Measurements from ENCODE around the gene KDM4C. TPM values are rescaled to one million over a fixed set of nuclear protein-coding genes. Genes with fewer than 3 reads are reported as not detected.

Gene KDM4C
- total RNA-seq, 2 donors from 2014 or later: 12.8 to 31.5 TPM

DNA sequence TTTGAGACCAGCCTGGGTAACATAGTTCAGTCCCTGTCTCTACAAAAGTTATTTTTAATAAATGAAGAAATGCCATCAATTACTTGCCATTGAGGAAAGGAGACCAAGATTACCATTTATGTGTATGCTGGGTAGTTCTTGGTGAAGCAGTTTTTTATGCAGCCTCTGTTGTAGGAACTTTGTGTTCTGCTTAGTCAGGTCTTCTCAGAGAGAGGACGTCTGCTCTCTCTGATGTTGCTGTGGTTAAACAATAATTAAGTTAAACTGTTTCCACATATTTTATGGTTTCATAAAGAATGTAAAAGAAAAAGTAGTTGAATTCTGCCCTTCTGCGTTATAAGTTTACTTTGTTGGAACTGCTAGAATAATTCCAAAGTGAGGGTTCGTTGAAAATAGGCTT is 210.5 kb downstream of the KDM4C start:
- no peaks in the 10 kb centered on the region for H3K9me3 Mint-ChIP-seq
- 90% methylated on average over 2 of the region's 3 CpGs; no CpG with 5 or more reads in 1 of the 2 experiments for WGBS, 2 experiments (ENCODE audit: insufficient coverage in 1 of 2, insufficient read length in 1 of 2)
- no peak overlapping the region for H3K4me3 Mint-ChIP-seq

DNA sequence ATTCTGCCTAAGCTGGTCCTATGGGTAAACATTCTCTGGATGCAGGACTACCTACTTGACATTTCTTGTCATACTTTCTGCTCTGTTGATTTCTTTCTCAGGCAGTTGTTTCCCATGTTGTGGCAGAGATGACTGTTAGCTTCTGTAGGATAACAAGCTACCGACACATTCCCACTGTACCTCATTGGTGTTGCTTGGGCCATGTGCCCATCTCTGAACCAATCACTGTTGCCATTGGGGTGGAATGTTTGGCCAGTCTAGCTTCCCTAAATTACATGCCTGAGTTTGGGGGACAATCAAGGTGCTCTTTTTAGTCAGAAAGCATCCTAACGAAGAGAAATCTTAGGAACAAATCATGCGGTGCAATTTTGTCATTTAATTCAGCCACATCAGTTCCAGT is 212.0 kb downstream of the KDM4C start:
- Histone ChIP-seq H3K36me3 (ENCODE audit: control insufficient read depth, insufficient read depth, low read length) (no peaks in the 10 kb centered on the region), H3K9ac (ENCODE audit: extremely low read depth, low read length, poor library complexity, severe bottlenecking) (no peak overlapping the region), H3K27ac (ENCODE audit: low read depth, low read length) (no peak overlapping the region), H3K9me3 (ENCODE audit: control insufficient read depth, low read length) (no peaks in the 10 kb centered on the region), H3K4me1 (ENCODE audit: control insufficient read depth, insufficient read depth, low read length) (no peaks in the 10 kb centered on the region), H3K4me3 (ENCODE audit: low read length) (no peak overlapping the region), H3K27me3 (ENCODE audit: control insufficient read depth, insufficient read depth, low read length, poor library complexity, severe bottlenecking) (no peaks in the 10 kb centered on the region)
- no peaks in the 10 kb centered on the region for H3K36me3 Mint-ChIP-seq (ENCODE audit: low read depth)
- H3K4me3 Mint-ChIP-seq: no peak overlapping the region
- no peak for DNase-seq
- 97% methylated on average over 3 of the region's 3 CpGs; no CpG with 5 or more reads in 1 of the 2 experiments for WGBS, 2 experiments (ENCODE audit: insufficient coverage in 1 of 2, insufficient read length in 1 of 2)
- H3K27ac Mint-ChIP-seq: no peak overlapping the region
- TF ChIP-seq, protein P1, sequence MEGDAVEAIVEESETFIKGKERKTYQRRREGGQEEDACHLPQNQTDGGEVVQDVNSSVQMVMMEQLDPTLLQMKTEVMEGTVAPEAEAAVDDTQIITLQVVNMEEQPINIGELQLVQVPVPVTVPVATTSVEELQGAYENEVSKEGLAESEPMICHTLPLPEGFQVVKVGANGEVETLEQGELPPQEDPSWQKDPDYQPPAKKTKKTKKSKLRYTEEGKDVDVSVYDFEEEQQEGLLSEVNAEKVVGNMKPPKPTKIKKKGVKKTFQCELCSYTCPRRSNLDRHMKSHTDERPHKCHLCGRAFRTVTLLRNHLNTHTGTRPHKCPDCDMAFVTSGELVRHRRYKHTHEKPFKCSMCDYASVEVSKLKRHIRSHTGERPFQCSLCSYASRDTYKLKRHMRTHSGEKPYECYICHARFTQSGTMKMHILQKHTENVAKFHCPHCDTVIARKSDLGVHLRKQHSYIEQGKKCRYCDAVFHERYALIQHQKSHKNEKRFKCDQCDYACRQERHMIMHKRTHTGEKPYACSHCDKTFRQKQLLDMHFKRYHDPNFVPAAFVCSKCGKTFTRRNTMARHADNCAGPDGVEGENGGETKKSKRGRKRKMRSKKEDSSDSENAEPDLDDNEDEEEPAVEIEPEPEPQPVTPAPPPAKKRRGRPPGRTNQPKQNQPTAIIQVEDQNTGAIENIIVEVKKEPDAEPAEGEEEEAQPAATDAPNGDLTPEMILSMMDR (conservative IDR thresholded peaks at IDR 0.05): no peak
- no peaks in the 10 kb centered on the region for H3K27me3 Mint-ChIP-seq (ENCODE audit: insufficient read depth)
- no peaks in the 10 kb centered on the region for H3K4me1 Mint-ChIP-seq
- no peaks in the 10 kb centered on the region for H3K9me3 Mint-ChIP-seq

More for the DNA sequence above, 210.5 kb downstream of the KDM4C start:
- H3K27ac ChIP-seq (ENCODE audit: low read depth, low read length): no peak overlapping the region
- no peaks in the 10 kb centered on the region for H3K9me3 ChIP-seq (ENCODE audit: control insufficient read depth, low read length)
- TF ChIP-seq, protein P1 (conservative IDR thresholded peaks at IDR 0.05): no peak
- H3K4me1 ChIP-seq (ENCODE audit: control insufficient read depth, insufficient read depth, low read length): no peaks in the 10 kb centered on the region
- no peak for DNase-seq
- H3K9ac ChIP-seq (ENCODE audit: extremely low read depth, low read length, poor library complexity, severe bottlenecking): no peak overlapping the region
- no peaks in the 10 kb centered on the region for H3K36me3 Mint-ChIP-seq (ENCODE audit: low read depth)
- no peak overlapping the region for H3K4me3 ChIP-seq (ENCODE audit: low read length)
- no peaks in the 10 kb centered on the region for H3K27me3 ChIP-seq (ENCODE audit: control insufficient read depth, insufficient read depth, low read length, poor library complexity, severe bottlenecking)
- H3K4me1 Mint-ChIP-seq: no peaks in the 10 kb centered on the region
- no peak overlapping the region for H3K27ac Mint-ChIP-seq
- no peaks in the 10 kb centered on the region for H3K36me3 ChIP-seq (ENCODE audit: control insufficient read depth, insufficient read depth, low read length)
- H3K27me3 Mint-ChIP-seq (ENCODE audit: insufficient read depth): no peaks in the 10 kb centered on the region

DNA sequence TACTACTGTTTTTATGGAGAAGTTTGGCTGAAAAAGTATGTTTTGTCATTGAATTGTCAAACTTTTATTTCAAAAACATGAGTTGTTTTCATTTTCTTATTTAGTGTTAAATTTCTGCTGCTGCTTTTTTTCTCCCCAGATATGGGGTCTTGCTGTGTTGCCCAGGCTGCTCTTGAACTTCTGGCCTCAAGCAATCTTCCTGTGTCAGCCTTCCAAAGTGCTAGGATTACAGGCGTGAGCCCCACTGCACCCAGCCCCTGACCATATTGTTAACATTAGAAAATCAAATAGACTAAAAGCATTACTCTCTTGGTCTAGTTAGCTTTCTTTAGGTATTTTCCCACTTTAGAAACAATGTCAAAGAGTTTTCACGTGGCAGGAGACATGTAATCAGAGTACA is 215.3 kb downstream of the KDM4C start:
- Histone ChIP-seq H3K27me3 (ENCODE audit: control insufficient read depth, insufficient read depth, low read length, poor library complexity, severe bottlenecking) (no peaks in the 10 kb centered on the region), H3K4me3 (ENCODE audit: low read length) (no peak overlapping the region), H3K27ac (ENCODE audit: low read depth, low read length) (no peak overlapping the region), H3K9me3 (ENCODE audit: control insufficient read depth, low read length) (no peaks in the 10 kb centered on the region), H3K36me3 (ENCODE audit: control insufficient read depth, insufficient read depth, low read length) (no peaks in the 10 kb centered on the region), H3K4me1 (ENCODE audit: control insufficient read depth, insufficient read depth, low read length) (no peaks in the 10 kb centered on the region), H3K9ac (ENCODE audit: extremely low read depth, low read length, poor library complexity, severe bottlenecking) (no peak overlapping the region)
- WGBS, 2 experiments (ENCODE audit: insufficient coverage in 1 of 2, insufficient read length in 1 of 2): 50 to 100% methylated on average over 1 to 2 of the region's 2 CpGs
- Mint-ChIP-seq H3K27ac (no peak overlapping the region), H3K9me3 (no peaks in the 10 kb centered on the region), H3K4me3 (no peak overlapping the region), H3K4me1 (no peaks in the 10 kb centered on the region), H3K27me3 (ENCODE audit: insufficient read depth) (no peaks in the 10 kb centered on the region), H3K36me3 (ENCODE audit: low read depth) (no peaks in the 10 kb centered on the region)
- no peak for DNase-seq
- TF ChIP-seq, protein P1 (conservative IDR thresholded peaks at IDR 0.05): no peak

Data from endodermal cell (in vitro differentiated cells).